Measurements from ENCODE around the gene PCDHA2. TPM values are rescaled to one million over a fixed set of nuclear protein-coding genes. Genes with fewer than 3 reads are reported as not detected.
"Not testable (repeated sequence)": the region's sequence is repeated elsewhere in the genome, so short reads cannot be mapped to it uniquely, and the experiment has no call there.

PCDHA2 gene
- total and polyA plus RNA-seq, 2 of the 4 experiments (the other 2 are of a cell fraction) = not detected

GRCh38 chr5:140806834-140807775 is 12.5 kb downstream of the PCDHA2 start, which contains the start of gene PCDHA4 (continued):
- TF ChIP-seq MAFK (IDR thresholded peaks at IDR 0.05; ENCODE audit: low read depth, low read length) = no peak

DNA sequence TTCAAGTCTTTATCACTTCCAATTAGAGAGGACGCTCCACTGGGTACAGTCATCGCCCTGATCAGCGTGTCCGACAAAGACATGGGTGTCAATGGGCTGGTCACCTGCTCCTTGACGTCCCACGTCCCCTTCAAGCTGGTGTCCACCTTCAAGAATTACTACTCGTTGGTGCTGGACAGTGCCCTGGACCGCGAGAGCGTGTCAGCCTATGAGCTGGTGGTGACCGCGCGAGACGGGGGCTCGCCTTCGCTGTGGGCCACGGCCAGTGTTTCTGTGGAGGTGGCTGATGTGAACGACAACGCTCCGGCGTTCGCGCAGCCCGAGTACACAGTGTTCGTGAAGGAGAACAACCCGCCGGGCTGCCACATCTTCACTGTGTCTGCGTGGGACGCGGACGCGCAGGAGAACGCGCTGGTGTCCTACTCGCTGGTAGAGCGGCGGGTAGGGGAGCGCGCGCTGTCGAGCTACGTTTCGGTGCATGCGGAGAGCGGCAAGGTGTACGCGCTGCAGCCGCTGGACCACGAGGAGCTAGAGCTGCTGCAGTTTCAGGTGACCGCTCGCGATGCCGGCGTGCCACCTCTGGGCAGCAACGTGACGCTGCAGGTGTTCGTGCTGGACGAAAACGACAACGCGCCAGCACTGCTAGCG is 13.7 kb downstream of the PCDHA2 start:
- H3K27ac ChIP-seq (ENCODE audit: insufficient read depth, low read length); H3K9ac ChIP-seq (ENCODE audit: low read depth, low read length); H3K14ac ChIP-seq (replicated peaks; ENCODE audit: low read depth, low read length); dilution Hi-C loops (cut with HindIII; ENCODE audit: low sequenced_read_pairs, unreplicated experiment); DNase-seq; H3K79me1 ChIP-seq (ENCODE audit: low read depth in 1 of 2, low read length in 2 of 2); BruUV-seq (replicated peaks); H2AFZ ChIP-seq (replicated peaks; ENCODE audit: low read length, poor library complexity); H4K20me1 ChIP-seq (ENCODE audit: insufficient read depth, low read length); POLR2A ChIA-PET (ENCODE audit: unreplicated experiment); H2BK15ac ChIP-seq (ENCODE audit: low read depth, low read length); H2AK9ac ChIP-seq (replicated peaks; ENCODE audit: low read depth, low read length, poor library complexity); H2BK20ac ChIP-seq (ENCODE audit: low read depth, low read length); H3K56ac ChIP-seq (ENCODE audit: extremely low read depth, insufficient read depth, low read length); H2BK5ac ChIP-seq (ENCODE audit: low read depth, low read length, poor library complexity, severe bottlenecking); intact Hi-C loops (cut with micrococcal nuclease); H3K4me2 ChIP-seq (ENCODE audit: low read depth, low read length); H4K8ac ChIP-seq (ENCODE audit: low read depth in 2 of 2, low read length in 2 of 2); H3K9me1 ChIP-seq (ENCODE audit: insufficient read depth, low read length); H4K5ac ChIP-seq (ENCODE audit: low read depth, low read length); H3K36me3 ChIP-seq (ENCODE audit: control insufficient read depth, insufficient read depth, low read length); H3K4ac ChIP-seq (ENCODE audit: low read depth, low read length); H2BK120ac ChIP-seq (ENCODE audit: low read depth, low read length); H2AK5ac ChIP-seq (ENCODE audit: low read depth, low read length); ATAC-seq (ENCODE audit: low read depth); H3K18ac ChIP-seq (ENCODE audit: low read depth, low read length); in situ Hi-C loops (cut with MboI; ENCODE audit: low sequenced_read_pairs); H4K91ac ChIP-seq (ENCODE audit: insufficient read depth, low read depth, low read length); H3K4me3 ChIP-seq (ENCODE audit: insufficient read depth, low read depth, low read length); H3K4me1 ChIP-seq (ENCODE audit: control insufficient read depth, insufficient read depth, low read length); CTCF ChIA-PET; H3K23ac ChIP-seq (ENCODE audit: low read depth, low read length); H3K27me3 ChIP-seq (ENCODE audit: control insufficient read depth, insufficient read depth, low read length): not testable (repeated sequence)
- WGBS, 2 experiments (ENCODE audit: extremely low coverage in 2 of 2, insufficient read length in 1 of 2) = 67% methylated on average over 40 of the region's 62 CpGs; no CpG with 5 or more reads in 1 of the 2 experiments
- H3K9me3 ChIP-seq (ENCODE audit: control insufficient read depth, insufficient read depth, low read length) = peaks cover 14% of the 10 kb centered on the region

Measured in IMR-90 (cell line).